IPS-15b (cell line): Measurements from ENCODE around the gene LTBP3.
A peak's percentile ranks its signal among the peaks of the same experiment; 100 is the strongest.

Source experiments
- H3K27me3 ChIP-seq: one replicate; pipeline ENCODE4 v1.6.1; 2013; ENCODE audit warnings: low read length; ENCODE audit not compliant: control insufficient read depth, insufficient read depth
- H3K36me3 ChIP-seq: one replicate; pipeline ENCODE4 v1.6.1; 2013; ENCODE audit warnings: low read length; ENCODE audit not compliant: control insufficient read depth, insufficient read depth
- H3K4me1 ChIP-seq: one replicate; pipeline ENCODE4 v1.6.1; 2013; ENCODE audit warnings: mild to moderate bottlenecking, low read length; ENCODE audit not compliant: control insufficient read depth, insufficient read depth
- H3K4me3 ChIP-seq: one replicate; pipeline ENCODE4 v1.5.1; 2013; ENCODE audit warnings: low read depth, low read length
- H3K9ac ChIP-seq: one replicate; pipeline ENCODE4 v1.6.1; 2013; ENCODE audit warnings: low read depth, mild to moderate bottlenecking, low read length
- H3K9me3 ChIP-seq: one replicate; pipeline ENCODE4 v1.6.1; 2013; ENCODE audit warnings: mild to moderate bottlenecking, low read length; ENCODE audit not compliant: control insufficient read depth, insufficient read depth

LTBP3 gene

GRCh38 chr11:65592858-65593517, 34.8 kb upstream of the LTBP3 start:
- peaks cover 3% of the 10 kb centered on the region for H3K4me1 ChIP-seq
- no peaks in the 10 kb centered on the region for H3K9me3 ChIP-seq
- H3K36me3 ChIP-seq: no peaks in the 10 kb centered on the region
- peaks cover 31% of the 10 kb centered on the region for H3K27me3 ChIP-seq
- H3K4me3 ChIP-seq: peak overlapping the region; percentile 63
- H3K9ac ChIP-seq: no peak overlapping the region

GRCh38 chr11:65591939-65592857, 34.0 kb upstream of the LTBP3 start:
- Histone ChIP-seq H3K36me3 (no peaks in the 10 kb centered on the region), H3K9ac (no peak overlapping the region), H3K4me1 (peaks cover 5% of the 10 kb centered on the region), H3K4me3 (peak overlapping the region; percentile 63), H3K9me3 (no peaks in the 10 kb centered on the region), H3K27me3 (peaks cover 31% of the 10 kb centered on the region)

DNA sequence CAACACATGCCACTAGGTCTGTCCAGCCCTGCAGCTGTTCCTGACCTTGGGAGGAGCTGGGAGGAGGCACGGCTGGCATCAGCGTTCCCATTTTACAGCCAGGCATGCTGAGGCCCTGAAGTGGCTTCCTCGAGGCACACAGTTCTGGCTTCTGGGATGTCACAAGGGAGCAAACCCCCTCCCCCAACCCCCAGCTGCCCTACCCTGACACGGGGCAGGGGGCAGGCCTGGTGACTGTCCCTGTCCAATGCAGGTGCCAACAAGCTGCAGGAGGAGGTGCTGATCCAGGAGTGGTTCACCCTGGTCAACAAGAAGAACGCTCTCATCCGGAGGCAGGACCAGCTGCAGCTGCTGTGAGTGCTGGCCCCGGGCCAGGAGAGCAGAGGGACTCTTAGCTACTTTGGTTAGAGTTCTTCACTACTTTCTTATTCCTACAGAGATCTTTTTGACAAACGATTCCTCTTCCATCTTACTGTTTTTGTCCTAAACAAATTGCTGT, 32.1 kb upstream of the LTBP3 start:
- Histone ChIP-seq H3K9ac (no peak overlapping the region), H3K27me3 (peaks cover 46% of the 10 kb centered on the region), H3K4me3 (no peak overlapping the region), H3K9me3 (no peaks in the 10 kb centered on the region), H3K4me1 (peaks cover 7% of the 10 kb centered on the region), H3K36me3 (no peaks in the 10 kb centered on the region)

DNA sequence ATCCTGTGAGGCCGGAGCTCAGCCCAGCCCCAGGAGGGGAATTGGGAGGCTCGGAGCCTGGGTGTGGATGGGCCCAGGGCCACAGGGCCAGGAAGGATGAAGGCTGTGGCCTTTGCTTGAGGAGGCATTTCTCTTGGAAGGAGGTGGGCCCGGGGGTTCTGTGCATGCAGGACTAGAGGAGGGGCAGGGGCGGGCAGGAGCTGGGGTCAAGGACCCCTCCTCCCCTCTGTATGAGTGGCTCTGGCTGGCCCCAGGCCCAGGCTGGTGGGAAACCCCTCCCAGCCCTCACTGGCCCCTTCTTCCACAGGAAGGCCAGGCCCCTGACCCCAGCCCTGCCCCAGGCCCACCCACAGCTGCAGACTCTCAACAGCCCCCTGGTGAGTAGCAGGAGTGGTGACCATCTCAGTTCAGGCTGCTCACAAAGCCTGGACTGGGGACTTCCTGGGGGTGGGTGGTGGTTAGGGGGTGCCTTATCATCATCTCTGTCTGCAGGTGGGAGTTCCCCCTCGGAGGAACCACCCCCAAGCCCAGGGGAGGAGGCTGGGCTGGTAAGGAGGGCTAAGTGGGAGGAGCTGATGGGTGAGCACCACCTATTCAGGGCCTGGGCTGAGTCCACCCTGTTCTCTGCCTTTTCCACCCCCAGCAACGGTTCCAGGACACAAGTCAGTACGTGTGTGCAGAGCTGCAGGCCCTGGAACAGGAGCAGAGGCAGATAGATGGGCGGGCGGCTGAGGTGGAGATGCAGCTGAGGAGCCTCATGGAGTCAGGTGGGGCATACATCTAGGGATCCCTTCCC, 31.5 kb upstream of the LTBP3 start:
- H3K4me1 ChIP-seq: peaks cover 7% of the 10 kb centered on the region
- no peak overlapping the region for H3K4me3 ChIP-seq
- H3K36me3 ChIP-seq: no peaks in the 10 kb centered on the region
- H3K27me3 ChIP-seq: peaks cover 50% of the 10 kb centered on the region
- H3K9me3 ChIP-seq: no peaks in the 10 kb centered on the region
- no peak overlapping the region for H3K9ac ChIP-seq

GRCh38 chr11:65588199-65589054, 30.3 kb upstream of the LTBP3 start:
- Histone ChIP-seq H3K36me3 (no peaks in the 10 kb centered on the region), H3K4me1 (peaks cover 7% of the 10 kb centered on the region)

GRCh38 chr11:65586676-65587075, 28.5 kb upstream of the LTBP3 start:
- Histone ChIP-seq H3K9ac (no peak overlapping the region), H3K36me3 (no peaks in the 10 kb centered on the region), H3K4me3 (no peak overlapping the region), H3K27me3 (peaks cover 63% of the 10 kb centered on the region), H3K9me3 (no peaks in the 10 kb centered on the region), H3K4me1 (peaks cover 7% of the 10 kb centered on the region)

More at GRCh38 chr11:65588199-65589054, 30.3 kb upstream of the LTBP3 start:
- peaks cover 57% of the 10 kb centered on the region for H3K27me3 ChIP-seq
- H3K4me3 ChIP-seq: no peak overlapping the region
- no peak overlapping the region for H3K9ac ChIP-seq
- no peaks in the 10 kb centered on the region for H3K9me3 ChIP-seq

- Histone ChIP-seq H3K27me3 (peaks cover 62% of the 10 kb centered on the region), H3K9me3 (no peaks in the 10 kb centered on the region), H3K4me3 (no peak overlapping the region), H3K4me1 (peaks cover 7% of the 10 kb centered on the region), H3K36me3 (no peaks in the 10 kb centered on the region), H3K9ac (no peak overlapping the region)
These were observed 28.1 kb upstream of the LTBP3 start for GRCh38 chr11:65586247-65586630.

GRCh38 chr11:65585396-65586246, 27.5 kb upstream of the LTBP3 start:
- Histone ChIP-seq H3K9me3 (no peaks in the 10 kb centered on the region), H3K27me3 (peaks cover 58% of the 10 kb centered on the region), H3K4me1 (peaks cover 7% of the 10 kb centered on the region), H3K9ac (no peak overlapping the region), H3K4me3 (no peak overlapping the region), H3K36me3 (no peaks in the 10 kb centered on the region)

- no peak overlapping the region for H3K9ac ChIP-seq
- H3K4me1 ChIP-seq: peaks cover 7% of the 10 kb centered on the region
- peak overlapping the region; percentile 54 for H3K4me3 ChIP-seq
- H3K36me3 ChIP-seq: no peaks in the 10 kb centered on the region
- H3K27me3 ChIP-seq: peaks cover 54% of the 10 kb centered on the region
- no peaks in the 10 kb centered on the region for H3K9me3 ChIP-seq
These were observed 26.6 kb upstream of the LTBP3 start for GRCh38 chr11:65584723-65585171.

DNA sequence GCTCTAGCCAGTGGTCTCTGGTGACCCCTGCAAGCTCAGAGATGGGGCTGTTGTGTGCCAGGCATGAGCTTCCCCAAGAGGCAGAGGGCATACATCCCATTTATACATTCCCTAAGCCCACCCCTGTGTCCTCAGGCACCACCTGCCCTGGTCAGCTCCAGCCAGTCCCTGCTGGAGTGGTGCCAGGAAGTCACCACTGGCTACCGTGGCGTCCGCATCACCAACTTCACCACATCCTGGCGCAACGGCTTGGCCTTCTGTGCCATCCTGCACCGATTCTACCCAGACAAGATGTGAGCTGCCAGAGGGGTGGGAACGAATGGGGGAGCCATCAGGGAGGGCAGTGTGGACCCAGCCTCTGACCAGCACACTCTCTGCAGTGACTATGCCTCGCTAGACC, 25.9 kb upstream of the LTBP3 start:
- Histone ChIP-seq H3K27me3 (peaks cover 57% of the 10 kb centered on the region), H3K9me3 (no peaks in the 10 kb centered on the region), H3K36me3 (no peaks in the 10 kb centered on the region), H3K9ac (no peak overlapping the region), H3K4me3 (peak overlapping the region; percentile 54), H3K4me1 (peaks cover 7% of the 10 kb centered on the region)
